Stimulated activated naive CD8-positive, alpha-beta T cell treated with anti-CD3 and anti-CD28 coated beads, Interleukin-15, amount 100 ng/mL, for 72 hours (primary cell): Measurements from ENCODE around the gene NFATC1.
"Not testable (repeated sequence)": the region's sequence is repeated elsewhere in the genome, so short reads cannot be mapped to it uniquely, and the experiment has no call there.

ENCODE experiments used
- ATAC-seq: fragments of 150-1000 bp; cut with Tn5 transposase; 2 replicates; pipeline ENCODE4 v1.10.0; 2021; ENCODE audit warnings: mild to moderate bottlenecking, moderate library complexity
- DNase-seq, 2 donors: peaks; one replicate each; pipeline ENCODE4 v3.0.0; 2021 to 2022
- H3K27ac Mint-ChIP-seq, 2 donors: one replicate each; pipeline ENCODE4 v1.8.0; 2022; ENCODE audit warnings: mild to moderate bottlenecking in 2 of 2, mixed read lengths in 2 of 2, moderate library complexity in 2 of 2
- H3K27me3 Mint-ChIP-seq: one replicate; pipeline ENCODE4 v1.8.0; 2022; ENCODE audit warnings: mixed read lengths
- H3K4me1 Mint-ChIP-seq: one replicate; pipeline ENCODE4 v1.8.0; 2022; ENCODE audit warnings: mild to moderate bottlenecking, mixed read lengths
- H3K4me3 Mint-ChIP-seq, 2 donors: one replicate each; pipeline ENCODE4 v1.8.0; 2022; ENCODE audit warnings: mild to moderate bottlenecking in 2 of 2, mixed read lengths in 2 of 2, moderate library complexity in 1 of 2
- H3K9me3 Mint-ChIP-seq, 2 donors: one replicate each; pipeline ENCODE4 v1.8.0; 2022; ENCODE audit warnings: mixed read lengths in 2 of 2

NFATC1 gene

GRCh38 chr18:79371561-79372121 is 24.1 kb upstream of the NFATC1 start:
- peaks cover 38% of the 10 kb centered on the region for H3K4me1 Mint-ChIP-seq
- ATAC-seq, result peak; percentile 84
- peak overlapping the region in 1 of 2 donors; percentile 77 for H3K27ac Mint-ChIP-seq
- H3K4me3 Mint-ChIP-seq, result peak overlapping the region; percentile 44 to 59
- peak in 1 of 2 donors; percentile 37 for DNase-seq
- H3K9me3 Mint-ChIP-seq, result no peaks in the 10 kb centered on the region
- H3K27me3 Mint-ChIP-seq, result no peaks in the 10 kb centered on the region

DNA sequence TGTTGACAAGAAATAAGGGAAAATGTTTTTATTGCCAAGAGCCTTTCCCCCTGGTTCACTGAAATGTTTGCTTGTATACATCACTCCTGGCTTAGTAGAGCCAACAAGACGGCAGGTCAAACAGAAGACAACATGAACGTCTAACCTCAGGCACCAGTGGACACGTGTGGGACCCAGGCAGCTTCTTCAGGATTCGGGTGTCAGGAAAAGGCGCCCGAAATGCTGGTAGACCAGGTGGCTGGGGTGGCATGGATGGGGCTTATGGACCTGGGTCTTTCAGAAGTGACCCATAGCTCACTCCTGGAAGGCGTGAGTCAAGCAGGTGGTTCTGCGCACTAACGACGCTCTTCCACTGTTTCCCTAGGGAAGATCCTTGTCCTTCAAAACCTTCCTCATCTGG is 23.3 kb upstream of the NFATC1 start:
- no peaks in the 10 kb centered on the region for H3K27me3 Mint-ChIP-seq
- H3K9me3 Mint-ChIP-seq, result no peaks in the 10 kb centered on the region
- no peak overlapping the region for H3K27ac Mint-ChIP-seq
- DNase-seq (no peak), ATAC-seq (no peak)
- H3K4me1 Mint-ChIP-seq, result peaks cover 45% of the 10 kb centered on the region
- H3K4me3 Mint-ChIP-seq, result no peak overlapping the region

DNA sequence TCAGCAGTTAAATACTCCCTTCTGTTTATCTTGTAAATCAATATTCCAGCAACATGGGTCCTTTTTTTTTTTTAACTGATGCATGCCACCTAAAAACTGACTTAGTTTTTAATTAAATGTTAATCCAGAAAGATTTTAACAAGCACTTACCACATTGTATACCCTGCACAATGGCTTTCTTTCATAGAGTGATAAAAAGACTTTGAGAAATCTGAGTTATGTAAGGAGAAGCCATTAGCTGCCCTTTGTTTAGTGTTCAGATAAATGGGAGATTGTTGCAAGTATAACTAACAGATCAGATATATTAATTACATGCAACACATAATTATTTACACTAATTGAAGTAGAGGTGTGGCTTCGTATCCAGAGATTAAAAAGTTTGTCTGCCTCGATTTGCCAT is 22.7 kb upstream of the NFATC1 start:
- Mint-ChIP-seq H3K27ac (no peak overlapping the region), H3K4me1 (peaks cover 40% of the 10 kb centered on the region), H3K4me3 (no peak overlapping the region), H3K9me3 (no peaks in the 10 kb centered on the region), H3K27me3 (no peaks in the 10 kb centered on the region)
- no peak for ATAC-seq
- DNase-seq, result no peak

DNA sequence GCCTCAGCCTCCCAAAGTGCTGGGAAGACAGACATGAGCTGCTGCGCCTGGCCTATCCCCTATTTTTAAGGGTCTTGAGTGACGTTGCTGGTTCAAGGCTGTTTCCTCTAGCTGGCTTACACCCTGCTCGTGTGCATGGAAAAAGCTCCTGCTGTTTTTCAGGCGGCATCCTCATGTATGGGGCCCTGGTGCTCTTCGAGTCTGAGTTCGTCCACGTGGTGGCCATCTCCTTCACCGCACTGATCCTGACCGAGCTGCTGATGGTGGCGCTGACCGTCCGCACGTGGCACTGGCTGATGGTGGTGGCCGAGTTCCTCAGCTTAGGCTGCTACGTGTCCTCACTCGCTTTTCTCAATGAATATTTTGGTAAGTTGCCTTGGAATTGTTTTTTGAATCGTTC is 22.0 kb upstream of the NFATC1 start:
- Mint-ChIP-seq H3K27me3 (no peaks in the 10 kb centered on the region), H3K4me3 (no peak overlapping the region), H3K4me1 (peaks cover 34% of the 10 kb centered on the region), H3K9me3 (no peaks in the 10 kb centered on the region), H3K27ac (no peak overlapping the region)
- no peak for ATAC-seq
- DNase-seq, result no peak

DNA sequence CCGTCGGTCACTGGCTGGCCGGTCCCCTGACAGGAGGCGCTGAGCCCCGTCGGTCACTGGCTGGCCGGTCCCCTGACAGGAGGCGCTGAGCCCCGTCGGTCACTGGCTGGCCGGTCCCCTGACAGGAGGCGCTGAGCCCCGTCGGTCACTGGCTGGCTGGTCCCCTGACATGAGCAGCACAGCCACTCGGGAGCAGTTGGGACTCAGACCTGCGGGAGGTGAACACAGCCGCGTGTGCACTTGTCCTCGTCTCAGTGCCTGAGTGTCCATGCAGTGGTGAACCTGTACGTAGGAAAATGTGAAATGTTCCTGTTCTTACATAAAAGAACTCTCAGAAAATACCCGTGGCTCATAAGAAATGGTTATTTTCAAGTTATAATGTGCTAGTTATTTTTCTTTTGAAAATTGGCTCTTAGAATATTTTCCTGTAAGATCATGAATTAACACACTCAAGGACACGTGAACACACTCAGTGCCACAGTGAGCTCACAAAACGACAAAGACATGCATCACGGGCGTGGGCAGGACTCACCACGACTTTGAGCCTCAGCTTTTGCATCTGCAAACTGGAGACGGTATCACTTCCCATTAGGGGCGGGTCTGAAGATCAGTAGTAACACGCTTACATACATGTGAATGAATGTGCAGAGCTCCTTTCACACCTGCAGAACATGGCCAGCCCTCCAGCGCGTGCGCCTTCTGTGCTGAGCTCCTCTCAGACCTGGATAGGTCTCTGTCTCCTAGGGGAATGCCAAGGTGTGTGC is 21.1 kb upstream of the NFATC1 start:
- no peak for DNase-seq
- Mint-ChIP-seq H3K27me3 (no peaks in the 10 kb centered on the region), H3K27ac (no peak overlapping the region)

DNA sequence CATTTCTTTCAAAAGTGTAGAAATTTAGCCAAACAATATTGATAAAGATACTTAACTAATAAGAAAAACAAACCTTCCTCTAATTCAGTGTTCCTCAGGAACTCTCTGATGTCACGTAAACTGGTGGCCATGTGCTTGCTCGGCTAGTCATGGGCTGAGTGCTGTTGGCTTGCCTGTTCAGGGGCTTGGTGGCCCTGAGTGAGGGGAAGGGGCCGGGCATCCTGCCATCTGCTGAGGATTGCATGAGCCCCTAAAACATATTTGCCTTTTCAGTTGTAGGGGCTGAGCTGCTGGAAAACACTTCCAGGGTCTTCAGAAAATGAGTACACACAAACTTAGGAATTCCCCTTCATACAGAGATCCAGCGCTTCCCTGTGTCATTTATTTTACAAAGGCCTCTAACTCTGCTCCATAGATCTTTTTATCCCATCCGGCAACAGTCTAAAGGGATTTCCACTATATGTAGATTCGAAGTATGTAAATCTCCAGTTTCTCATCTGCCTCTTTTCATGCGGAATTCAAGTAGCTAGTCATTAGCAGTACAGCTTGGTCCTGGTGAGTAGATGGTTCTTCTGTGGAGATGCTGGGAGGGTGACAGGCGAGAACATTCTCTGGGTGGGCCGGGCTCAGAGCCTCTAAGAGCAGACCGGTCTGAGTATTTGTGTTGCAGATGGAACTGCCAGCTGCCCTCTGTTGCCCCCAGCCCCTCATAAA is 20.1 kb upstream of the NFATC1 start:
- peaks cover 34% of the 10 kb centered on the region for H3K4me1 Mint-ChIP-seq
- H3K9me3 Mint-ChIP-seq, result no peaks in the 10 kb centered on the region
- DNase-seq, result no peak
- no peak overlapping the region for H3K4me3 Mint-ChIP-seq
- ATAC-seq, result no peak
- no peaks in the 10 kb centered on the region for H3K27me3 Mint-ChIP-seq
- H3K27ac Mint-ChIP-seq, result no peak overlapping the region

More for the DNA sequence above, 21.1 kb upstream of the NFATC1 start:
- H3K4me1 Mint-ChIP-seq, result peaks cover 39% of the 10 kb centered on the region
- no peaks in the 10 kb centered on the region for H3K9me3 Mint-ChIP-seq
- no peak for ATAC-seq
- H3K4me3 Mint-ChIP-seq, result no peak overlapping the region

DNA sequence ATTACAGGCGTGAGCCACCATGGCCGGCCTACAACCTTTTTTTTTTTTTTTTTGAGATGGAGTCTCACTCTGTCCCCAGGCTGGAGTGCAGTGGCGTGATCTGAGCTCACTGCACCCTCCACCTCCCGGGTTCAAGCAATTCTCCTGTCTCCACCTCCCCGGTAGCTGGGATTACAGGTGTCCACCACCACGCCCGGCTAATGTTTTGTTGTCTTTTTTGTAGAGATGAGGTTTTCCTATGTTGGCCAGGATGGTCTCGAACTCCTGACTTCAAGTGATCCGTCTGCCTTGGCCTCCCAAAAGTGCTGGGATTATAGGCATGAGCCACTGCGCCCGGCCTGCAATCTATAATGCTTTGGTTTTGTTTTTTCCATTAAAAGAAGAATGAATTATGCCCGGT is 19.1 kb upstream of the NFATC1 start:
- peaks cover 23% of the 10 kb centered on the region for H3K4me1 Mint-ChIP-seq
- H3K9me3 Mint-ChIP-seq, DNase-seq, H3K27me3 Mint-ChIP-seq, H3K4me3 Mint-ChIP-seq, ATAC-seq: not testable (repeated sequence)
- peak overlapping the region; percentile 46 to 48 for H3K27ac Mint-ChIP-seq

DNA sequence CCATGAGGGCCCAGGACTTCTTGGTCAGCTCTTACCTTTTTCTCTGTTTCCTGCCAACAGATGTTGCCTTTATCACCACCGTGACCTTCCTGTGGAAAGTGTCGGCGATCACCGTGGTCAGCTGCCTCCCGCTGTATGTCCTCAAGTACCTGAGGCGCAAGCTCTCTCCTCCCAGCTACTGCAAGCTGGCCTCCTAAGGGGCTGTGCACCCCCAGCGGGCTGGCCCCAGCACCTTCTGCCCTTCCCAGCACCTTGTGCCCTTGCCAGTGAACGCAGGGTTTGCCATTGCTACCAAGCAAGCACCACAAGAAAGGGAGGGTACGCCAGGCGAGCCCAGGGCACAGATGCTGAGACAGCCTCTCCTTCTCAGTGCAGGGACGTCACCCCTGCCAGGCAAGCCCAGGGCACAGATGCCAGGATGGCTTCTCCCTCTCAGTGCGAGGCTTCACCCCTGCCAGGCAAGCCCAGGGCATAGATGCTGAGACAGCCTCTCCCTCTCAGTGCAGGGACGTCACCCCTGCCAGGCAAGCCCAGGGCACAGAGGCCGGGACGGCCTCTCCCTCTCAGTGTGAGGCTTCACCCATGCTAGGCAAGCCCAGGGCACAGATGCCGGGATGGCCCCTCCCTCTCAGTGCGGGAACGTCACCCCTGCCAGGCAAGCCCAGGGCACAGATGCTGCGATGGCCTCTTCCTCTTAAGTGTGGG is 18.4 kb upstream of the NFATC1 start:
- Mint-ChIP-seq H3K9me3 (no peaks in the 10 kb centered on the region), H3K27me3 (no peaks in the 10 kb centered on the region), H3K4me3 (no peak overlapping the region), H3K27ac (peak overlapping the region in 1 of 2 donors; percentile 34), H3K4me1 (peaks cover 18% of the 10 kb centered on the region)
- no peak for ATAC-seq
- DNase-seq, result no peak

DNA sequence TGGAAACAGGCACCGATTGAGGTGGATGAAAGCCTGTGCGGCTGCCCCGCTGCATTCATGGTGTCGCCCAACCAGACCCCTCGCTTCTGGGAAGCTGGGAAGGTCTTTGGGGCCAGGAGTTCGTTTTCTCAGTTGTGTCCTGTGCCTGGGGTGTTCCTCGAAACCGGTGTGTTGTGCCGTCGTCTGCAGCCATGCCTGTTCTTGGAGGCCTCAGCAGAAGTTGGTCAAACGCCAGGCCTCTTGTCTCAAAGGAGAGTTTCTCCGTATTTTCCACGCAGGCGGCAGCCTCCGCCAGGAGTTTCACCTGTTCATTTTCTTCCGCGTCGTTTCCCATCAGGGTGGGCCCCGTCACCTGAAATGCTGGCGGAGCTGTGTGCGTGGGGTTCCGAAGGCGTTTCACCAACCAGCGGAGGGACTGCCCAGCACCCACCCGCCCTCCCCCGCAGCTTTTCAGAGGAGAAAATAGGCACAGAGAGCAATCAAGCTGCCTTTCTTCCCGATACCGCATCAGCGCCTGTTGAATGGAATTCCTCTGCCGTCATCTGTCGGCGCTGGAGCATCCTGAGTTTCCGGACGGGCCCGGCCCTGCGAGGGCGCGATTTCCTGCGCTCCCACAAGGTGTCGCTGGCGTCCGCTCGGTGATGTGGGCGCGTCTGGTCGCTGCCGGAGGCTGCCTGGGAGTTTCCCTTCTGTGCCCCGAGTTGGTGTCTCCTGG is 17.0 kb upstream of the NFATC1 start:
- peaks cover 18% of the 10 kb centered on the region for H3K4me1 Mint-ChIP-seq
- no peaks in the 10 kb centered on the region for H3K9me3 Mint-ChIP-seq
- peak overlapping the region in 1 of 2 donors; percentile 59 for H3K27ac Mint-ChIP-seq
- ATAC-seq, result peak; percentile 81
- peak; percentile 78 to 82 for DNase-seq
- H3K4me3 Mint-ChIP-seq, result peak overlapping the region in 1 of 2 donors; percentile 37
- H3K27me3 Mint-ChIP-seq, result no peaks in the 10 kb centered on the region

GRCh38 chr18:79379251-79379905 is 16.4 kb upstream of the NFATC1 start:
- Mint-ChIP-seq H3K27me3 (no peaks in the 10 kb centered on the region), H3K27ac (peak overlapping the region in 1 of 2 donors; percentile 59)
- ATAC-seq, result no peak

DNA sequence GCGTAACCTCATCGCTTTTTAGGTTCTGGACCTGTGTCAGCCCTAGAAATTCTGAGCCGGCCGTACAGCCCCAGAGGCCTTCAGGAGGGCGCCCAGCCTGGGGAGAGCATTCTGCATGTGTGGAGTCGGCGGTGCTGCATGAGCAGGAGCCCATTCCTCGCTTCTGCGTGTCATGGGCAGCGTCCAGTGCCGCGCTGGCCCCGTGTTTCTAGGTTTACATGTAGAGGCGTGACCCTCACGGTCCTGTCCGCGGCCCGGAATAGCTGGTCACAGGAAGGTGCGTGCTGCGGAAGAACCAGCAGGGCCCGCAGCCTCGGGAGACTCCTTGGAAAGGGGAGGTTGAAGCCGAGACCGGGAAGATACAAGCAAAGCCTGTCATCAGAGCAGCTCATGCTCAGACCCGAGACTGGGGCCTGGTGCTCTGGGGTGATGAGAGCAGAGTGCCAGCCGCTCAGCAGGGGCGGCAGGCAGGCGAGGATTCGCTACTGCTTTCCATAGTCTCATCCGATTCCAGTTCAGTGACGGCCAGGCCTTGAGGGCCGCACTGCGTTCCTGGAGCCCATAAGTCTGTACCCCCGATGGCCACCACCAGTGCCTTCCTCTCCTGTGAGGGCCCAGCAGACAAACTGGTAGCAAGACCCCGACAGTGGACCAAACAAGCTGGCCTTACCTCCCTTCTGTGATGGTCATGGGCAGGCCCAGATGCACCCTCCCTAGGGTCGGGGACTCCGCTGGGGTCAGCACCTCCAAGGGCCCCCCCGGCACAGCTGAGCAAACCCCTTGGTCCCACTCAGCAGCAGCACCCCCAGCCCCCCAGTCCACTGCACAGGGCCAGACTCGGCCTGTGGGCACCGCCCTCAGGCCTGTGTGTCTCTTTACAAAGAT is 15.6 kb upstream of the NFATC1 start:
- Mint-ChIP-seq H3K27me3 (no peaks in the 10 kb centered on the region), H3K4me1 (peaks cover 18% of the 10 kb centered on the region), H3K4me3 (no peak overlapping the region), H3K9me3 (no peaks in the 10 kb centered on the region), H3K27ac (peak overlapping the region in 1 of 2 donors; percentile 27)
- DNase-seq (no peak), ATAC-seq (peak; percentile 51)

More at GRCh38 chr18:79379251-79379905, 16.4 kb upstream of the NFATC1 start:
- Mint-ChIP-seq H3K9me3 (no peaks in the 10 kb centered on the region), H3K4me1 (peaks cover 18% of the 10 kb centered on the region), H3K4me3 (peak overlapping the region in 1 of 2 donors; percentile 37)
- no peak for DNase-seq

- ATAC-seq (peak; percentile 47), DNase-seq (peak; percentile 67 to 69)
- Mint-ChIP-seq H3K4me3 (no peak overlapping the region), H3K9me3 (no peaks in the 10 kb centered on the region), H3K27ac (no peak overlapping the region), H3K27me3 (no peaks in the 10 kb centered on the region), H3K4me1 (peaks cover 18% of the 10 kb centered on the region)
Measured at GRCh38 chr18:79380816-79381806, 14.6 kb upstream of the NFATC1 start.

- H3K9me3 Mint-ChIP-seq, result no peaks in the 10 kb centered on the region
- ATAC-seq, result no peak
- H3K4me3 Mint-ChIP-seq, result no peak overlapping the region
- H3K4me1 Mint-ChIP-seq, result peaks cover 16% of the 10 kb centered on the region
- H3K27ac Mint-ChIP-seq, result peak overlapping the region in 1 of 2 donors; percentile 27
- no peaks in the 10 kb centered on the region for H3K27me3 Mint-ChIP-seq
- no peak for DNase-seq
Measured at GRCh38 chr18:79381811-79382311, 13.9 kb upstream of the NFATC1 start.
